Measurements from ENCODE around the gene TULP4.

Gene TULP4

GRCh38 chr6:158284876-158285655 lies 27.2 kb upstream of the TULP4 start:
- TF ChIP-seq CTCF (IDR thresholded peaks at IDR 0.05) = no peak
- no peak for DNase-seq (ENCODE audit: low spot score)
- H3K27ac ChIP-seq = peak overlapping the region; percentile 46 to 76
- no peak overlapping the region for H3K4me3 ChIP-seq

GRCh38 chr6:158285656-158286021 lies 26.6 kb upstream of the TULP4 start:
- H3K27ac ChIP-seq = peak overlapping the region in 1 of 2 donors; percentile 48
- DNase-seq (ENCODE audit: low spot score) = no peak

GRCh38 chr6:158286413-158286812 lies 25.9 kb upstream of the TULP4 start:
- no peak overlapping the region for H3K27ac ChIP-seq
- H3K4me3 ChIP-seq = no peak overlapping the region
- no peak for TF ChIP-seq CTCF (IDR thresholded peaks at IDR 0.05)
- DNase-seq (ENCODE audit: low spot score) = no peak

More at GRCh38 chr6:158285656-158286021, 26.6 kb upstream of the TULP4 start:
- no peak overlapping the region for H3K4me3 ChIP-seq
- no peak for TF ChIP-seq CTCF (IDR thresholded peaks at IDR 0.05)

- TF ChIP-seq CTCF (IDR thresholded peaks at IDR 0.05) = no peak
- DNase-seq (ENCODE audit: low spot score) = no peak
- Histone ChIP-seq H3K4me3 (no peak overlapping the region), H3K27ac (no peak overlapping the region)
Observed at GRCh38 chr6:158287047-158287446, 25.2 kb upstream of the TULP4 start.

GRCh38 chr6:158290040-158290439 lies 22.2 kb upstream of the TULP4 start:
- no peak overlapping the region for H3K27ac ChIP-seq
- no peak for TF ChIP-seq CTCF (IDR thresholded peaks at IDR 0.05)
- H3K4me3 ChIP-seq = no peak overlapping the region
- DNase-seq (ENCODE audit: low spot score) = no peak

- no peak for DNase-seq (ENCODE audit: low spot score)
- Histone ChIP-seq H3K4me3 (no peak overlapping the region), H3K27ac (no peak overlapping the region)
- TF ChIP-seq CTCF (IDR thresholded peaks at IDR 0.05) = no peak
Observed at GRCh38 chr6:158290659-158291058, 21.6 kb upstream of the TULP4 start.

- Histone ChIP-seq H3K4me3 (no peak overlapping the region), H3K27ac (no peak overlapping the region)
- TF ChIP-seq CTCF (IDR thresholded peaks at IDR 0.05) = no peak
- DNase-seq (ENCODE audit: low spot score) = no peak
Observed at GRCh38 chr6:158292016-158292415, 20.2 kb upstream of the TULP4 start.

All from coronary artery (tissue), 2 donors.